HG03432 (cell line): ENCODE measurements around the gene DCLRE1B.
"Not testable (repeated sequence)": the region's sequence is repeated elsewhere in the genome, so short reads cannot be mapped to it uniquely, and the experiment has no call there.

Experiments
- ATAC-seq: cut with Tn5 transposase; IDR thresholded peaks from one replicate; pipeline ENCODE4 v1.9.1; 2021; ENCODE audit warnings: mild to moderate bottlenecking, moderate library complexity; ENCODE audit not compliant: unreplicated experiment

Gene DCLRE1B

GRCh38 chr1:113946112-113946511 lies 41.0 kb downstream of the DCLRE1B start:
- no peak for ATAC-seq

GRCh38 chr1:113946678-113947387 lies 41.7 kb downstream of the DCLRE1B start:
- ATAC-seq: no peak

- no peak for ATAC-seq
Measured at GRCh38 chr1:113947388-113948107, 42.4 kb downstream of the DCLRE1B start.

- ATAC-seq: not testable (repeated sequence)
Measured at GRCh38 chr1:113948151-113948550, 43.0 kb downstream of the DCLRE1B start.

- ATAC-seq: no peak
Measured at GRCh38 chr1:113949007-113949406, 43.9 kb downstream of the DCLRE1B start.

GRCh38 chr1:113950908-113951307 lies 45.8 kb downstream of the DCLRE1B start:
- no peak for ATAC-seq

GRCh38 chr1:113951719-113952118 lies 46.6 kb downstream of the DCLRE1B start:
- ATAC-seq: no peak

GRCh38 chr1:113957984-113958383 lies 52.9 kb downstream of the DCLRE1B start:
- no peak for ATAC-seq

- no peak for ATAC-seq
Measured at GRCh38 chr1:113958691-113959090, 53.6 kb downstream of the DCLRE1B start.

- no peak for ATAC-seq
Measured at GRCh38 chr1:113963281-113963906, 58.3 kb downstream of the DCLRE1B start.
